SK-N-SH treated with all-trans-retinoic acid at 6 μM for 48 hours (cell line): Measurements from ENCODE around the gene PLD1.

Experiments used
- ATAC-seq: fragments of 200-7000 bp; cut with Tn5 transposase; 3 replicates; pipeline ENCODE4 v1.9.1; 2020; ENCODE audit warnings: mild to moderate bottlenecking, moderate library complexity
- BACH2 ChIP-seq: fragments of 250-450 bp; sonication (Bioruptor Pico); IDR thresholded peaks from 2 replicates; pipeline ENCODE4 v1.9.0; 2021; ENCODE audit warnings: mild to moderate bottlenecking, borderline replicate concordance
- CSDC2 ChIP-seq: fragments of 250-450 bp; sonication (Bioruptor Pico); IDR thresholded peaks from 2 replicates; pipeline ENCODE4 v1.5.0; 2020; ENCODE audit warnings: mild to moderate bottlenecking, moderate library complexity
- ESRRG ChIP-seq: fragments of 250-450 bp; sonication (Bioruptor Pico); IDR thresholded peaks from 2 replicates; pipeline ENCODE4 v1.6.1; 2021; ENCODE audit warnings: mild to moderate bottlenecking
- GLIS3 ChIP-seq: fragments of 250-450 bp; sonication (Bioruptor Pico); IDR thresholded peaks from 2 replicates; pipeline ENCODE4 v1.5.0; 2020; ENCODE audit warnings: mild to moderate bottlenecking, moderate library complexity
- ISL1 ChIP-seq: fragments of 250-450 bp; sonication (Bioruptor Pico); IDR thresholded peaks from 2 replicates; pipeline ENCODE4 v2.1.2; 2022; ENCODE audit warnings: mild to moderate bottlenecking, moderate library complexity
- OSR1 ChIP-seq: fragments of 250-450 bp; sonication (Bioruptor Pico); IDR thresholded peaks from 2 replicates; pipeline ENCODE4 v1.8.0; 2022; ENCODE audit warnings: moderate library complexity, mild to moderate bottlenecking, inconsistent platforms
- PPARA ChIP-seq: fragments of 250-450 bp; sonication (Bioruptor Pico); IDR thresholded peaks from 2 replicates; pipeline ENCODE4 v1.5.0; 2020; ENCODE audit warnings: mild to moderate bottlenecking, borderline replicate concordance
- RARB ChIP-seq: fragments of 250-450 bp; sonication (Bioruptor Pico); IDR thresholded peaks from 2 replicates; pipeline ENCODE4 v1.8.0; 2021; ENCODE audit warnings: mild to moderate bottlenecking, moderate library complexity
- SNAI2 ChIP-seq: fragments of 250-450 bp; sonication (Bioruptor Pico); IDR thresholded peaks from 2 replicates; pipeline ENCODE4 v1.5.0; 2020; ENCODE audit warnings: mild to moderate bottlenecking, moderate library complexity
- TCF4 ChIP-seq: fragments of 250-450 bp; sonication (Bioruptor Pico); IDR thresholded peaks from 2 replicates; pipeline ENCODE4 v1.8.0; 2021; ENCODE audit warnings: mild to moderate bottlenecking, moderate library complexity, borderline replicate concordance
- TOX ChIP-seq: fragments of 250-450 bp; sonication (Bioruptor Pico); IDR thresholded peaks from 2 replicates; pipeline ENCODE4 v1.8.0; 2021; ENCODE audit warnings: mild to moderate bottlenecking, moderate library complexity, borderline replicate concordance
- ZC3H10 ChIP-seq: fragments of 250-450 bp; sonication (Bioruptor Pico); IDR thresholded peaks from 2 replicates; pipeline ENCODE4 v1.5.1; 2021; ENCODE audit warnings: mild to moderate bottlenecking, moderate library complexity
- ZFP3 ChIP-seq: fragments of 250-450 bp; sonication (Bioruptor Pico); IDR thresholded peaks from 2 replicates; pipeline ENCODE4 v1.5.0; 2020; ENCODE audit warnings: mild to moderate bottlenecking, moderate library complexity
- ZFP30 ChIP-seq: fragments of 450-650 bp; formaldehyde crosslinking; IDR thresholded peaks from 2 replicates; pipeline ENCODE4 v1.5.0; 2022; ENCODE audit warnings: mild to moderate bottlenecking, moderate library complexity
- ZNF565 ChIP-seq: fragments of 450-650 bp; formaldehyde crosslinking; conservative IDR thresholded peaks from 2 replicates; pipeline ENCODE4 v1.5.0; 2020; ENCODE audit warnings: low read depth, mild to moderate bottlenecking, moderate library complexity
- ZNF70 ChIP-seq: fragments of 450-650 bp; formaldehyde crosslinking; IDR thresholded peaks from 2 replicates; pipeline ENCODE4 v1.5.0; 2020; ENCODE audit warnings: mild to moderate bottlenecking, moderate library complexity
- ZNF8 ChIP-seq: fragments of 450-650 bp; formaldehyde crosslinking; IDR thresholded peaks from 2 replicates; pipeline ENCODE4 v1.5.0; 2020; ENCODE audit warnings: mild to moderate bottlenecking, moderate library complexity
- TF ChIP-seq, protein P1 (sequence below): fragments of 250-450 bp; sonication (Bioruptor Pico); IDR thresholded peaks from 2 replicates; pipeline ENCODE4 v1.5.1; 2020; ENCODE audit warnings: low read depth, mild to moderate bottlenecking, moderate library complexity
- TF ChIP-seq, protein P2 (sequence below): fragments of 250-450 bp; sonication (Bioruptor Pico); IDR thresholded peaks from 2 replicates; pipeline ENCODE4 v1.5.0; 2020; ENCODE audit warnings: mild to moderate bottlenecking, moderate library complexity
- TF ChIP-seq, protein P3 (sequence below): fragments of 250-450 bp; sonication (Bioruptor Pico); IDR thresholded peaks from 2 replicates; pipeline ENCODE4 v1.8.0; 2021; ENCODE audit warnings: low read depth, mild to moderate bottlenecking, moderate library complexity, borderline replicate concordance
- TF ChIP-seq, protein P4 (sequence below): fragments of 250-450 bp; sonication (Bioruptor Pico); IDR thresholded peaks from 2 replicates; pipeline ENCODE4 v1.5.1; 2021; ENCODE audit warnings: mild to moderate bottlenecking, moderate library complexity

The PLD1 gene

DNA sequence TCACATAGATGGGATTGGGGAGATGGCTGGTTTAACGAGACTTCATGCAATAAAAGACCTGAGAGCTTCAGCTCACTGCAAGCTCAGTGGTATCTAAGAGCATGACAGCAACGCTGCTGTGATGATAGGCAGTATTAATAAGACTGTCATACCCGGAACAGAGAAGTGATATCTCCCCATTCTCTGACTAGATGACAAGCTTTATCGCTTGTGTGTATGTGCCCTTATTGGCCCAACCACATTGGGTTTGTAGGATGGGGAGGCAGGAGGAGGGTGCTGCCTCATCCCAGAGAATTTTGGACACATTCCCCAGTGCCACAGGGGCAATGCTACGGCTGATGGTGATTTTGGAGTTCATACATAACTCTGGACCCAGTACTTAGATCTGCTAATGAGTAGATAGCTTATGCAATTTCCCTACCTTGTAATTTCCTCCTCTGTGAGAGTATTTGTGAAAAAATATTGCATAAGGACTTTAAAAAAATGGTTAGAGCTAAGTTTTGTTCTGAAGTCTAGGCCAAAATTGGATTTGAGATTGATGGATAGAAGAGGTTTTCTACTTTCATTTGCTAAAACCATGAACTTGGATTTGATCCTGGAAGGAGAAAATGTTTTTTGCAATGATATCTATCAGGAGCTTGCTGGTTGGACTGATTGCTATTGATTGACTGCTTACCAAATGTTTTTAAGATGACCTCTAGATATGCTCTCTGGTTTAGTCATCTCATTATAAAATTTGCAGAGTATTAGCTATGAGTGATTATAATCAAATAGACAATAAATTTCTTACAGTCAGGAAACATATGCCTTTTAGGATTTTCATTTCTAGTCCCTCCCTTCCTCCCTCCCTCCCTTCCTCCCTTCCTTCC is 18.9 kb upstream of the PLD1 start:
- ATAC-seq, result peak; percentile 6; the same call in 1 of the 3 replicates
- TF ChIP-seq ISL1 (CRISPR knock-in tag) (peak; percentile 72), GLIS3 (CRISPR knock-in tag) (no peak), TOX (CRISPR knock-in tag) (no peak), ZFP3 (no peak), ZFP30 (CRISPR knock-in tag) (no peak)

DNA sequence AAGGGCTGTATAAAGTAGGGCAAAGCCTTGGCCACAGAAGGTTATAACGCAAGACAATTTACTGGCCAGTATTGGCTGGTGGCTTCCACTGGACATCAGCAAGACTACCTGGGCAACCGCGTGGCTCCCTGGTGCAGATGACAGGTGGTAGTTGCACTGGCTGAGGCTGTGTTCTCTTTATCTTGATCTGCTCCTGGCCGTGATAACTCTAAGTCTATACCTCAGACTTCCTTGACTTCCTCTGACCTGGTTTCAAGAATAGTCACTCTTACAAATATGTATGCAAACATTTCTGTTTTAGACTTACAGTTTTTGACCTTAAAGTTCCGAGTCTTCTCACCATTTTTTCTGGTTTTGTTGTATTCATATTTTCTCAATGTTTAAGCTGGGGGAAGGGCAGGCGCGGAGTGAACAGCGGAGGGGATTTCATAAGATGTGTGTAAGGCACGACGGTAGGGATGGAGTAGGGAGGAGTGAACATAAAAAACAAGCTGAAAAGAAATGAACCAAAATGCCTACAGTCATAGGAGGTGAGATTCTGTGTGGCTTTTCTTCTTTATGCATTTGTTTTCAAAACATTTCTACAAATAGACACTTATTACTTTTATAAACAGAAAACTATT is 17.7 kb upstream of the PLD1 start:
- TF ChIP-seq ZC3H10 (CRISPR knock-in tag) (no peak), BACH2 (CRISPR knock-in tag) (no peak), SNAI2 (no peak), ZNF70 (no peak), CSDC2 (no peak), ESRRG (no peak), RARB (CRISPR knock-in tag) (no peak), OSR1 (CRISPR knock-in tag) (no peak), ISL1 (CRISPR knock-in tag) (no peak), TOX (CRISPR knock-in tag) (no peak), ZNF565 (CRISPR knock-in tag) (no peak), ZFP30 (CRISPR knock-in tag) (no peak), ZNF8 (CRISPR knock-in tag) (no peak), TCF4 (CRISPR knock-in tag) (no peak), PPARA (CRISPR knock-in tag) (no peak), GLIS3 (CRISPR knock-in tag) (no peak)
- TF ChIP-seq, protein P1, sequence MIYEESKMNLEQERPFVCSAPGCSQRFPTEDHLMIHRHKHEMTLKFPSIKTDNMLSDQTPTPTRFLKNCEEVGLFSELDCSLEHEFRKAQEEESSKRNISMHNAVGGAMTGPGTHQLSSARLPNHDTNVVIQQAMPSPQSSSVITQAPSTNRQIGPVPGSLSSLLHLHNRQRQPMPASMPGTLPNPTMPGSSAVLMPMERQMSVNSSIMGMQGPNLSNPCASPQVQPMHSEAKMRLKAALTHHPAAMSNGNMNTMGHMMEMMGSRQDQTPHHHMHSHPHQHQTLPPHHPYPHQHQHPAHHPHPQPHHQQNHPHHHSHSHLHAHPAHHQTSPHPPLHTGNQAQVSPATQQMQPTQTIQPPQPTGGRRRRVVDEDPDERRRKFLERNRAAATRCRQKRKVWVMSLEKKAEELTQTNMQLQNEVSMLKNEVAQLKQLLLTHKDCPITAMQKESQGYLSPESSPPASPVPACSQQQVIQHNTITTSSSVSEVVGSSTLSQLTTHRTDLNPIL (CRISPR knock-in tag), result no peak
- TF ChIP-seq, protein P2, sequence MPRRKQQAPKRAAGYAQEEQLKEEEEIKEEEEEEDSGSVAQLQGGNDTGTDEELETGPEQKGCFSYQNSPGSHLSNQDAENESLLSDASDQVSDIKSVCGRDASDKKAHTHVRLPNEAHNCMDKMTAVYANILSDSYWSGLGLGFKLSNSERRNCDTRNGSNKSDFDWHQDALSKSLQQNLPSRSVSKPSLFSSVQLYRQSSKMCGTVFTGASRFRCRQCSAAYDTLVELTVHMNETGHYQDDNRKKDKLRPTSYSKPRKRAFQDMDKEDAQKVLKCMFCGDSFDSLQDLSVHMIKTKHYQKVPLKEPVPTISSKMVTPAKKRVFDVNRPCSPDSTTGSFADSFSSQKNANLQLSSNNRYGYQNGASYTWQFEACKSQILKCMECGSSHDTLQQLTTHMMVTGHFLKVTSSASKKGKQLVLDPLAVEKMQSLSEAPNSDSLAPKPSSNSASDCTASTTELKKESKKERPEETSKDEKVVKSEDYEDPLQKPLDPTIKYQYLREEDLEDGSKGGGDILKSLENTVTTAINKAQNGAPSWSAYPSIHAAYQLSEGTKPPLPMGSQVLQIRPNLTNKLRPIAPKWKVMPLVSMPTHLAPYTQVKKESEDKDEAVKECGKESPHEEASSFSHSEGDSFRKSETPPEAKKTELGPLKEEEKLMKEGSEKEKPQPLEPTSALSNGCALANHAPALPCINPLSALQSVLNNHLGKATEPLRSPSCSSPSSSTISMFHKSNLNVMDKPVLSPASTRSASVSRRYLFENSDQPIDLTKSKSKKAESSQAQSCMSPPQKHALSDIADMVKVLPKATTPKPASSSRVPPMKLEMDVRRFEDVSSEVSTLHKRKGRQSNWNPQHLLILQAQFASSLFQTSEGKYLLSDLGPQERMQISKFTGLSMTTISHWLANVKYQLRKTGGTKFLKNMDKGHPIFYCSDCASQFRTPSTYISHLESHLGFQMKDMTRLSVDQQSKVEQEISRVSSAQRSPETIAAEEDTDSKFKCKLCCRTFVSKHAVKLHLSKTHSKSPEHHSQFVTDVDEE (CRISPR knock-in tag), result no peak
- TF ChIP-seq, protein P3, sequence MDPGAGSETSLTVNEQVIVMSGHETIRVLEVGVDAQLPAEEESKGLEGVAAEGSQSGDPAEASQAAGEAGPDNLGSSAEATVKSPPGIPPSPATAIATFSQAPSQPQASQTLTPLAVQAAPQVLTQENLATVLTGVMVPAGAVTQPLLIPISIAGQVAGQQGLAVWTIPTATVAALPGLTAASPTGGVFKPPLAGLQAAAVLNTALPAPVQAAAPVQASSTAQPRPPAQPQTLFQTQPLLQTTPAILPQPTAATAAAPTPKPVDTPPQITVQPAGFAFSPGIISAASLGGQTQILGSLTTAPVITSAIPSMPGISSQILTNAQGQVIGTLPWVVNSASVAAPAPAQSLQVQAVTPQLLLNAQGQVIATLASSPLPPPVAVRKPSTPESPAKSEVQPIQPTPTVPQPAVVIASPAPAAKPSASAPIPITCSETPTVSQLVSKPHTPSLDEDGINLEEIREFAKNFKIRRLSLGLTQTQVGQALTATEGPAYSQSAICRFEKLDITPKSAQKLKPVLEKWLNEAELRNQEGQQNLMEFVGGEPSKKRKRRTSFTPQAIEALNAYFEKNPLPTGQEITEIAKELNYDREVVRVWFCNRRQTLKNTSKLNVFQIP (CRISPR knock-in tag), result no peak
- no peak for ATAC-seq

DNA sequence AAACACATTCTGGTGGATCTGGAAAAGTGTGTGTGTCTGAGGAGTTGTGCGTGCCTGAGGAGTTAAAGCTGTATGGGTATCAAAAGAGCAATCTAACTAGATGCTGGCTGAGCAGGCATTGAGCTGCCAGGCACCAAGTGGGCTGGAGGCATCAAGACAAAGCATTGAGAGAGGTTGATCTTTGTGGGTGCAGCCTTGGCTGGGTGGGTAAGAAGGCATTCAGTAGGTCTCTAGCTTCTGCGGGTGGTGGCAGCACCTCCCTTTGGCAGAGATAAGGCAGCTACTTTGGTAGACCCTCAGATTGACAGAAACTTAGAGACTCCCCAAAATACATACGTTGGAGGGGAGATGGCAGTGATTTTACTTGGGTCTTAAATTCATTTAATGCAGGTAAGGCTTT is 17.1 kb upstream of the PLD1 start:
- no peak for ATAC-seq
- TF ChIP-seq ZFP30 (CRISPR knock-in tag) (no peak), BACH2 (CRISPR knock-in tag) (no peak), TCF4 (CRISPR knock-in tag) (no peak), CSDC2 (no peak), PPARA (CRISPR knock-in tag) (no peak)
- TF ChIP-seq, protein P2 (CRISPR knock-in tag), result no peak
- TF ChIP-seq, protein P1 (CRISPR knock-in tag), result no peak
- TF ChIP-seq, protein P4, sequence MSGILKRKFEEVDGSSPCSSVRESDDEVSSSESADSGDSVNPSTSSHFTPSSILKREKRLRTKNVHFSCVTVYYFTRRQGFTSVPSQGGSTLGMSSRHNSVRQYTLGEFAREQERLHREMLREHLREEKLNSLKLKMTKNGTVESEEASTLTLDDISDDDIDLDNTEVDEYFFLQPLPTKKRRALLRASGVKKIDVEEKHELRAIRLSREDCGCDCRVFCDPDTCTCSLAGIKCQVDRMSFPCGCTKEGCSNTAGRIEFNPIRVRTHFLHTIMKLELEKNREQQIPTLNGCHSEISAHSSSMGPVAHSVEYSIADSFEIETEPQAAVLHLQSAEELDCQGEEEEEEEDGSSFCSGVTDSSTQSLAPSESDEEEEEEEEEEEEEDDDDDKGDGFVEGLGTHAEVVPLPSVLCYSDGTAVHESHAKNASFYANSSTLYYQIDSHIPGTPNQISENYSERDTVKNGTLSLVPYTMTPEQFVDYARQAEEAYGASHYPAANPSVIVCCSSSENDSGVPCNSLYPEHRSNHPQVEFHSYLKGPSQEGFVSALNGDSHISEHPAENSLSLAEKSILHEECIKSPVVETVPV (CRISPR knock-in tag), result no peak
- TF ChIP-seq, protein P3 (CRISPR knock-in tag), result no peak
